SU-DHL-6 (cell line): ENCODE measurements around the gene CBX1.
A peak's percentile ranks its signal among the peaks of the same experiment; 100 is the strongest.

Experiments
- H2AFZ ChIP-seq: fragments of 200-600 bp; sonication (generic); 2 replicates; pipeline ENCODE4 v1.6.1; 2014; ENCODE audit warnings: low read depth, mild to moderate bottlenecking, moderate library complexity, mixed read lengths, antibody characterized with exemption, low read length; ENCODE audit not compliant: severe bottlenecking
- H3F3A ChIP-seq: fragments of 200-600 bp; shearing (Covaris generic); 2 replicates; pipeline ENCODE4 v1.6.0; 2016; ENCODE audit warnings: antibody characterized with exemption, mild to moderate bottlenecking; ENCODE audit not compliant: insufficient read depth
- H3K27ac ChIP-seq: fragments of 200-600 bp; sonication (generic); 2 replicates; pipeline ENCODE4 v1.5.1; 2016; ENCODE audit warnings: low read depth, mild to moderate bottlenecking, low read length, moderate library complexity, mixed read lengths
- H3K27me3 ChIP-seq: fragments of 200-600 bp; sonication (generic), shearing (Covaris generic); 2 replicates; pipeline ENCODE4 v1.6.0; 2014; ENCODE audit warnings: mild to moderate bottlenecking, low read length
- H3K36me3 ChIP-seq: fragments of 200-600 bp; sonication (generic); 2 replicates; pipeline ENCODE4 v1.6.1; 2014; ENCODE audit warnings: mild to moderate bottlenecking, low read length, mixed read lengths
- H3K4me2 ChIP-seq: fragments of 300-600, 200-600 bp; shearing (Covaris generic), sonication (generic); 2 replicates; pipeline ENCODE4 v1.6.0; 2014; ENCODE audit warnings: low read length, low read depth, mild to moderate bottlenecking; ENCODE audit not compliant: poor library complexity, severe bottlenecking
- H3K4me3 ChIP-seq: fragments of 200-600 bp; sonication (generic); 2 replicates; pipeline ENCODE4 v1.5.1; 2014; ENCODE audit warnings: antibody characterized with exemption, low read length, mild to moderate bottlenecking, mixed read lengths; ENCODE audit not compliant: insufficient read depth, poor library complexity, severe bottlenecking
- H3K79me2 ChIP-seq: fragments of 200-600 bp; sonication (generic); 2 replicates; pipeline ENCODE4 v1.6.1; 2014; ENCODE audit warnings: mild to moderate bottlenecking, low read length, moderate library complexity; ENCODE audit not compliant: insufficient read depth
- H3K9ac ChIP-seq: fragments of 200-600 bp; sonication (generic); 2 replicates; pipeline ENCODE4 v1.7.0; 2014; ENCODE audit warnings: mild to moderate bottlenecking, low read length
- H3K9me2 ChIP-seq: fragments of 200-600 bp; sonication (generic); replicated peaks from 2 replicates; pipeline ENCODE4 v1.6.1; 2014; ENCODE audit warnings: low read length; ENCODE audit not compliant: insufficient read depth
- H3K9me3 ChIP-seq: fragments of 200-600 bp; sonication (generic); 2 replicates; pipeline ENCODE4 v1.6.1; 2014; ENCODE audit warnings: low read length, mixed read lengths; ENCODE audit not compliant: insufficient read depth
- H4K20me1 ChIP-seq: fragments of 200-600 bp; sonication (generic); 2 replicates; pipeline ENCODE4 v1.6.1; 2014; ENCODE audit warnings: low read depth, mild to moderate bottlenecking, antibody characterized with exemption, low read length, moderate library complexity, mixed read lengths
- EZH2phosphoT487 ChIP-seq: fragments of 200-600 bp; sonication (generic), shearing (Covaris generic); conservative IDR thresholded peaks from 2 replicates; pipeline ENCODE4 v1.6.1; 2018; ENCODE audit warnings: mild to moderate bottlenecking, antibody characterized with exemption, low read length, moderate library complexity, mixed read lengths
- TF ChIP-seq, protein P1 (sequence below): fragments of 200-600 bp; sonication (generic); IDR thresholded peaks from one replicate; pipeline ENCODE4 v1.5.1; 2017; ENCODE audit warnings: antibody characterized with exemption, mild to moderate bottlenecking, low read length, moderate library complexity; ENCODE audit not compliant: insufficient read depth, poor library complexity, severe bottlenecking

The CBX1 gene

DNA sequence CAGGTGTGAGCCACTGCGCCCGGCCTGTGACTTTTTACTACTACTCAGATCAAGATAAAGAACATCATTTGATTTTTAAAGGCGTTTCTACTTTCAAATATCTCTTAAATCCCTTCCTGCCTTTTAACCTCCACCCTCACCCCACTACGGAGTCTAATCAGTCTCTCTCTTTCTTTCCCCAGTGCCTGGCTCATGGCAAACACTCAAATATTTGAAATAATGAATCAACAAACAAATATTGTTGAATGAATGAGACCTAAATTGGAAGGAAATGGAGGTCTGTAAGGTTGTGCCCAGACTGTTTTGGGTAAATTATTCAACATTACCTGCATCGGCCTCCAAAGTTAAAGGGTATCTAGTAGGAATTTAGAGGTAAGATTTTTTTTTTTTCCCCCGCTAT, 78.4 kb downstream of the CBX1 start:
- Histone ChIP-seq H3K27me3 (no peaks in the 10 kb centered on the region), H3K36me3 (no peaks in the 10 kb centered on the region), H3K79me2 (no peaks in the 10 kb centered on the region), H3K4me2 (peak overlapping the region; percentile 66), H3K9ac (0 out of 2 replicates have a peak overlapping the region, but pooled peaks have one; percentile 44), H2AFZ (no peak overlapping the region), H3F3A (no peaks in the 10 kb centered on the region), H3K27ac (no peak overlapping the region), H4K20me1 (no peaks in the 10 kb centered on the region), H3K4me3 (no peak overlapping the region), H3K9me3 (no peaks in the 10 kb centered on the region), H3K9me2 (no peaks in the 10 kb centered on the region)
- no peak for TF ChIP-seq EZH2phosphoT487

DNA sequence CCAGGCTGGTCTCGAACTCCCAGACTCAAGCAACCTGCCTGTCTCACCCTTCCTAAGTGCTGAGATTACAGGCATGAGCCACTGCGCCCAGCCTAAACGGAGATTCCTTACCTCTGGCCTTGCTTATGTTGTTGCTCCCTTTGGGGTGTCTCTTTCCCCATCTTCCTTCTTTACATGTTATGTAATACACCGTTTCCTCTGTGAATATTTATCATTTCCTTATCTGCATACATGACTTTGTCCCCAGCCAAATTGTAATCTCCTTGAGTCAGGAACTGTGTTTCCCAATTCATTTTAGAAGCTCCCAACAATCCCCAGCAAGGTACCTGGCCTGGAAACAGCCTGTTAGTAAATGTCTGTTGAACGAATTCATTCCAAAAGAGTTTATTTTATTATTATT, 79.3 kb downstream of the CBX1 start:
- Histone ChIP-seq H3K9me3 (no peaks in the 10 kb centered on the region), H3K9me2 (no peaks in the 10 kb centered on the region), H4K20me1 (no peaks in the 10 kb centered on the region), H3K36me3 (no peaks in the 10 kb centered on the region), H3K4me3 (no peak overlapping the region), H3K27ac (no peak overlapping the region), H3K4me2 (no peak overlapping the region), H3K9ac (no peak overlapping the region), H2AFZ (no peak overlapping the region), H3F3A (no peaks in the 10 kb centered on the region), H3K79me2 (no peaks in the 10 kb centered on the region), H3K27me3 (no peaks in the 10 kb centered on the region)
- TF ChIP-seq, protein P1, sequence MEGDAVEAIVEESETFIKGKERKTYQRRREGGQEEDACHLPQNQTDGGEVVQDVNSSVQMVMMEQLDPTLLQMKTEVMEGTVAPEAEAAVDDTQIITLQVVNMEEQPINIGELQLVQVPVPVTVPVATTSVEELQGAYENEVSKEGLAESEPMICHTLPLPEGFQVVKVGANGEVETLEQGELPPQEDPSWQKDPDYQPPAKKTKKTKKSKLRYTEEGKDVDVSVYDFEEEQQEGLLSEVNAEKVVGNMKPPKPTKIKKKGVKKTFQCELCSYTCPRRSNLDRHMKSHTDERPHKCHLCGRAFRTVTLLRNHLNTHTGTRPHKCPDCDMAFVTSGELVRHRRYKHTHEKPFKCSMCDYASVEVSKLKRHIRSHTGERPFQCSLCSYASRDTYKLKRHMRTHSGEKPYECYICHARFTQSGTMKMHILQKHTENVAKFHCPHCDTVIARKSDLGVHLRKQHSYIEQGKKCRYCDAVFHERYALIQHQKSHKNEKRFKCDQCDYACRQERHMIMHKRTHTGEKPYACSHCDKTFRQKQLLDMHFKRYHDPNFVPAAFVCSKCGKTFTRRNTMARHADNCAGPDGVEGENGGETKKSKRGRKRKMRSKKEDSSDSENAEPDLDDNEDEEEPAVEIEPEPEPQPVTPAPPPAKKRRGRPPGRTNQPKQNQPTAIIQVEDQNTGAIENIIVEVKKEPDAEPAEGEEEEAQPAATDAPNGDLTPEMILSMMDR = no peak
- TF ChIP-seq EZH2phosphoT487 = no peak
